Measurements from ENCODE around the gene CLCN3. TPM values are rescaled to one million over a fixed set of nuclear protein-coding genes. Genes with fewer than 3 reads are reported as not detected.

CLCN3 gene
- total RNA-seq, 1 experiment from 2014 or later: 16.9 TPM

- Histone ChIP-seq H2AFZ (ENCODE audit: low read length) (no peak overlapping the region), H3K4me2 (ENCODE audit: low read length) (no peak overlapping the region), H4K20me1 (ENCODE audit: low read length) (no peaks in the 10 kb centered on the region), H3K4me3 (ENCODE audit: low read length) (no peak overlapping the region), H3K9ac (ENCODE audit: low read length) (no peak overlapping the region), H3K27ac (ENCODE audit: low read length) (no peak overlapping the region), H3K9me3 (ENCODE audit: low read length) (no peaks in the 10 kb centered on the region), H3K79me2 (ENCODE audit: low read length) (0 out of 2 replicates have a peak, but pooled peaks cover 4% of the 10 kb centered on the region), H3K9me2 (replicated peaks; ENCODE audit: low read length) (no peaks in the 10 kb centered on the region), H3K4me1 (ENCODE audit: insufficient read depth, low read length) (peaks cover 14% of the 10 kb centered on the region), H3K27me3 (ENCODE audit: low read length) (no peaks in the 10 kb centered on the region), H3F3A (ENCODE audit: low read length, unreplicated experiment) (no peaks in the 10 kb centered on the region), H3K36me3 (ENCODE audit: low read depth, low read length) (no peaks in the 10 kb centered on the region; the same call in 1 of the 2 replicates)
- intact Hi-C loops (cut with micrococcal nuclease): no loop called here
- no peak for DNase-seq
- TF ChIP-seq EZH2phosphoT487 (IDR thresholded peaks at IDR 0.05; ENCODE audit: borderline replicate concordance, low read length): no peak
- TF ChIP-seq CTCF (conservative IDR thresholded peaks at IDR 0.05; ENCODE audit: low read depth, low read length): no peak
- no peak for TF ChIP-seq EZH2 (IDR thresholded peaks at IDR 0.05; ENCODE audit: low read length, unreplicated experiment)
- POLR2A ChIA-PET (ENCODE audit: unreplicated experiment): no interaction called here
- BruUV-seq (replicated peaks): no TSS peak
- CTCF ChIA-PET: no interaction called here
- no peak for ATAC-seq
Observed at GRCh38 chr4:169601016-169601771, 19.2 kb upstream of the CLCN3 start.

GRCh38 chr4:169603312-169603711 is 17.1 kb upstream of the CLCN3 start:
- no peak overlapping the region for H3K9ac ChIP-seq (ENCODE audit: low read length)
- H4K20me1 ChIP-seq (ENCODE audit: low read length): no peaks in the 10 kb centered on the region
- no peaks in the 10 kb centered on the region for H3K9me3 ChIP-seq (ENCODE audit: low read length)
- H2AFZ ChIP-seq (ENCODE audit: low read length): no peak overlapping the region
- H3K27ac ChIP-seq (ENCODE audit: low read length): no peak overlapping the region
- H3K4me1 ChIP-seq (ENCODE audit: insufficient read depth, low read length): peaks cover 14% of the 10 kb centered on the region
- TF ChIP-seq EZH2 (IDR thresholded peaks at IDR 0.05; ENCODE audit: low read length, unreplicated experiment): no peak
- no peak for TF ChIP-seq EZH2phosphoT487 (IDR thresholded peaks at IDR 0.05; ENCODE audit: borderline replicate concordance, low read length)
- no peak for TF ChIP-seq CTCF (conservative IDR thresholded peaks at IDR 0.05; ENCODE audit: low read depth, low read length)
- no peaks in the 10 kb centered on the region for H3K27me3 ChIP-seq (ENCODE audit: low read length)
- BruUV-seq (replicated peaks): no TSS peak
- H3K9me2 ChIP-seq (replicated peaks; ENCODE audit: low read length): no peaks in the 10 kb centered on the region
- intact Hi-C loops (cut with micrococcal nuclease): no loop called here
- no peak for ATAC-seq
- CTCF ChIA-PET: no interaction called here
- no peaks in the 10 kb centered on the region for H3F3A ChIP-seq (ENCODE audit: low read length, unreplicated experiment)
- POLR2A ChIA-PET (ENCODE audit: unreplicated experiment): no interaction called here
- no peak overlapping the region for H3K4me2 ChIP-seq (ENCODE audit: low read length)
- H3K4me3 ChIP-seq (ENCODE audit: low read length): no peak overlapping the region
- no peak for DNase-seq
- H3K79me2 ChIP-seq (ENCODE audit: low read length): 0 out of 2 replicates have a peak, but pooled peaks cover 8% of the 10 kb centered on the region
- no peaks in the 10 kb centered on the region; the same call in 1 of the 2 replicates for H3K36me3 ChIP-seq (ENCODE audit: low read depth, low read length)
